IMR-90 (cell line): ENCODE results near the gene HECTD2. TPM values are rescaled to one million over a fixed set of nuclear protein-coding genes. Genes with fewer than 3 reads are reported as not detected.

Source experiments
- ATAC-seq: fragments of 200-7000 bp; cut with Tn5 transposase; 2 replicates; pipeline ENCODE4 v1.9.1; 2020; ENCODE audit warnings: low read depth, mild to moderate bottlenecking, moderate library complexity
- BruUV-seq: library from RNA; stranded (reverse); fragments of 400-500 nt; replicated peaks from 2 replicates; lab custom pipeline; 2021; lab: Mats Ljungman, UMichigan
- CTCF ChIA-PET: fragments of 300-600 bp; formaldehyde crosslinking; extraction: SDS; loops from one replicate; lab custom pipeline; 2021; ENCODE audit warnings: antibody characterized with exemption; lab: Yijun Ruan, JAX
- POLR2A ChIA-PET: fragments of 300-600 bp; sonication (Branson Sonifier 250); formaldehyde crosslinking; loops from one replicate; lab custom pipeline; 2022; ENCODE audit warnings: antibody characterized with exemption; ENCODE audit not compliant: unreplicated experiment; lab: Charles Lee
- DNase-seq: peaks from one replicate; pipeline ENCODE4 v3.0.0; 2013
- H2AFZ ChIP-seq: replicated peaks from 2 replicates; pipeline ENCODE3; 2013; ENCODE audit warnings: low read length, mild to moderate bottlenecking; ENCODE audit not compliant: poor library complexity
- H2AK5ac ChIP-seq: 2 replicates; pipeline ENCODE4 v1.6.1; 2013; ENCODE audit warnings: low read depth, low read length, inconsistent platforms
- H2AK9ac ChIP-seq: replicated peaks from 2 replicates; pipeline ENCODE3; 2013; ENCODE audit warnings: mild to moderate bottlenecking, low read depth, low read length, moderate library complexity; ENCODE audit not compliant: poor library complexity
- H2BK120ac ChIP-seq: 2 replicates; pipeline ENCODE4 v1.6.1; 2013; ENCODE audit warnings: low read depth, low read length, inconsistent platforms
- H2BK15ac ChIP-seq: 3 replicates; pipeline ENCODE4 v1.6.1; 2013; ENCODE audit warnings: low read depth, low read length, inconsistent platforms
- H2BK20ac ChIP-seq: 2 replicates; pipeline ENCODE4 v1.6.1; 2013; ENCODE audit warnings: low read depth, mild to moderate bottlenecking, inconsistent platforms, low read length, moderate library complexity
- H2BK5ac ChIP-seq: 2 replicates; pipeline ENCODE4 v1.6.1; 2013; ENCODE audit warnings: mild to moderate bottlenecking, low read depth, low read length, inconsistent platforms; ENCODE audit not compliant: poor library complexity, severe bottlenecking
- H3K14ac ChIP-seq: replicated peaks from 2 replicates; pipeline ENCODE4 v1.6.1; 2013; ENCODE audit warnings: low read depth, low read length, inconsistent platforms
- H3K18ac ChIP-seq: 2 replicates; pipeline ENCODE4 v1.6.1; 2013; ENCODE audit warnings: low read depth, low read length, control low read depth
- H3K23ac ChIP-seq: 2 replicates; pipeline ENCODE4 v1.6.1; 2013; ENCODE audit warnings: low read depth, low read length, inconsistent platforms
- H3K27ac ChIP-seq: 2 replicates; pipeline ENCODE4 v1.5.1; 2013; ENCODE audit warnings: mild to moderate bottlenecking, control low read depth, low read length; ENCODE audit not compliant: insufficient read depth
- H3K27me3 ChIP-seq: 2 replicates; pipeline ENCODE4 v1.6.1; 2013; ENCODE audit warnings: low read length; ENCODE audit not compliant: control insufficient read depth, insufficient read depth
- H3K36me3 ChIP-seq: 2 replicates; pipeline ENCODE4 v1.6.1; 2013; ENCODE audit warnings: low read length, mixed read lengths; ENCODE audit not compliant: control insufficient read depth, insufficient read depth
- H3K4ac ChIP-seq: 2 replicates; pipeline ENCODE4 v1.6.1; 2013; ENCODE audit warnings: low read depth, low read length, inconsistent platforms
- H3K4me1 ChIP-seq: 2 replicates; pipeline ENCODE4 v1.6.1; 2013; ENCODE audit warnings: low read length, mixed read lengths; ENCODE audit not compliant: control insufficient read depth, insufficient read depth
- H3K4me2 ChIP-seq: 2 replicates; pipeline ENCODE4 v1.6.1; 2013; ENCODE audit warnings: low read depth, mild to moderate bottlenecking, control low read depth, low read length, moderate library complexity
- H3K4me3 ChIP-seq: 2 replicates; pipeline ENCODE4 v1.5.1; 2013; ENCODE audit warnings: low read depth, mild to moderate bottlenecking, control low read depth, low read length, moderate library complexity; ENCODE audit not compliant: insufficient read depth
- H3K56ac ChIP-seq: 2 replicates; pipeline ENCODE4 v1.6.1; 2013; ENCODE audit warnings: low read length, inconsistent platforms; ENCODE audit not compliant: insufficient read depth; ENCODE audit errors: extremely low read depth
- H3K79me1 ChIP-seq, 2 experiments: 2 replicates each; pipeline ENCODE4 v1.6.1; 2013; ENCODE audit warnings: low read length in 2 of 2, inconsistent platforms in 1 of 2, low read depth in 1 of 2
- H3K9ac ChIP-seq: 2 replicates; pipeline ENCODE4 v1.6.1; 2013; ENCODE audit warnings: low read depth, low read length, control low read depth
- H3K9me1 ChIP-seq: 2 replicates; pipeline ENCODE4 v1.6.1; 2013; ENCODE audit warnings: low read length, inconsistent platforms; ENCODE audit not compliant: insufficient read depth
- H3K9me3 ChIP-seq: 2 replicates; pipeline ENCODE4 v1.6.1; 2013; ENCODE audit warnings: low read length; ENCODE audit not compliant: control insufficient read depth, insufficient read depth
- H4K20me1 ChIP-seq: 2 replicates; pipeline ENCODE4 v1.6.1; 2013; ENCODE audit warnings: low read length, inconsistent platforms; ENCODE audit not compliant: insufficient read depth
- H4K5ac ChIP-seq: 2 replicates; pipeline ENCODE4 v1.6.1; 2013; ENCODE audit warnings: mild to moderate bottlenecking, low read depth, low read length, control low read depth
- H4K8ac ChIP-seq, 2 experiments: 2 replicates each; pipeline ENCODE4 v1.6.1; 2013; ENCODE audit warnings: low read depth in 2 of 2, low read length in 2 of 2, control low read depth in 1 of 2, inconsistent platforms in 1 of 2
- H4K91ac ChIP-seq: 2 replicates; pipeline ENCODE4 v1.6.1; 2013; ENCODE audit warnings: low read depth, low read length, inconsistent platforms; ENCODE audit not compliant: insufficient read depth
- BHLHE40 ChIP-seq: fragments of 150-350 bp; IDR thresholded peaks from 2 replicates; pipeline ENCODE4 v1.6.1; 2016; ENCODE audit warnings: mild to moderate bottlenecking, low read depth, low read length
- CEBPB ChIP-seq: IDR thresholded peaks from 2 replicates; pipeline ENCODE4 v1.6.1; 2012; ENCODE audit warnings: low read depth, low read length, improper control_type of control experiment
- CHD1 ChIP-seq: IDR thresholded peaks from 2 replicates; pipeline ENCODE4 v1.6.1; 2012; ENCODE audit warnings: low read depth, low read length, improper control_type of control experiment
- CTCF ChIP-seq: conservative IDR thresholded peaks from 2 replicates; pipeline ENCODE4 v1.5.1; 2012; ENCODE audit warnings: mild to moderate bottlenecking, low read depth, low read length, improper control_type of control experiment
- FOS ChIP-seq: fragments of 150-350 bp; IDR thresholded peaks from 2 replicates; pipeline ENCODE4 v1.6.1; 2016; ENCODE audit warnings: low read depth, low read length
- MAZ ChIP-seq: IDR thresholded peaks from 2 replicates; pipeline ENCODE4 v1.6.1; 2012; ENCODE audit warnings: low read depth, mild to moderate bottlenecking, low read length, improper control_type of control experiment, moderate library complexity, borderline replicate concordance
- NFE2L2 ChIP-seq: fragments of 150-350 bp; IDR thresholded peaks from 2 replicates; pipeline ENCODE4 v1.6.1; 2016; ENCODE audit warnings: low read depth, mild to moderate bottlenecking, low read length
- POLR2A ChIP-seq: IDR thresholded peaks from 2 replicates; pipeline ENCODE4 v1.6.1; 2012; ENCODE audit warnings: mild to moderate bottlenecking, low read depth, low read length
- RCOR1 ChIP-seq: IDR thresholded peaks from 2 replicates; pipeline ENCODE4 v1.6.1; 2012; ENCODE audit warnings: mild to moderate bottlenecking, low read length, improper control_type of control experiment; ENCODE audit not compliant: insufficient replicate concordance
- RFX5 ChIP-seq: IDR thresholded peaks from 2 replicates; pipeline ENCODE4 v1.8.0; 2012; ENCODE audit warnings: low read depth, mild to moderate bottlenecking, low read length, moderate library complexity
- WGBS, 2 experiments: methylation state at CpG; one replicate each; pipeline versions ENCODE4 v1.1.5 to v1.1.7; 2013; ENCODE audit warnings: missing lambda C conversion rate in 2 of 2; ENCODE audit not compliant: insufficient read length in 1 of 2; ENCODE audit errors: extremely low coverage in 2 of 2; 5-methylcytosine and 5-hydroxymethylcytosine counted together
- dilution Hi-C: fragments of 300-500 bp; cut with HindIII; formaldehyde crosslinking; loops from one replicate; pipeline ENCODE4 v1.14.3; 2018; ENCODE audit warnings: low sequenced_read_pairs; ENCODE audit not compliant: unreplicated experiment
- in situ Hi-C: fragments of 300-500 bp; cut with MboI; formaldehyde crosslinking; loops from 3 replicates; pipeline ENCODE4 v1.14.3; 2019; ENCODE audit warnings: low sequenced_read_pairs, inconsistent platforms, mixed read lengths
- intact Hi-C: fragments of 100-400 bp; cut with micrococcal nuclease; formaldehyde crosslinking; loops from 2 replicates; pipeline ENCODE4 v1.10.0; 2022
- polyA plus RNA-seq, 3 experiments: library from polyadenylated mRNA; depleted of rRNA; stranded (reverse); fragments of >200 nt; gene quantifications; 2 replicates each; pipeline ENCODE4 v1.2.3, GENCODE V29; 2012; ENCODE audit warnings: low replicate concordance in 1 of 3
- total RNA-seq: library from RNA; depleted of rRNA; stranded (reverse); fragments of >200 nt; gene quantifications from 2 replicates; pipeline ENCODE4 v1.2.3, GENCODE V29; 2012
- TF ChIP-seq, protein P1 (sequence below): fragments of 150-350 bp; IDR thresholded peaks from 2 replicates; pipeline ENCODE4 v1.6.1; 2016; ENCODE audit warnings: low read depth, mild to moderate bottlenecking, low read length, moderate library complexity, borderline replicate concordance

HECTD2 gene
- total and polyA plus RNA-seq, 2 of the 4 experiments (the other 2 are of a cell fraction): 5.2 to 5.9 TPM

- no peaks in the 10 kb centered on the region for H3K9me1 ChIP-seq
- CTCF ChIA-PET: interaction anchor here (1.2 kb wide), 1 partner anchor 75 kb away, joined by 3 read pairs; the partner anchor contains the start of gene PPP1R3C
- H3K4me3 ChIP-seq: no peak overlapping the region
Measured at GRCh38 chr10:91557651-91558111, 147.5 kb downstream of the HECTD2 start.

More at GRCh38 chr10:91557651-91558111, 147.5 kb downstream of the HECTD2 start:
- Histone ChIP-seq H3K9me3 (no peaks in the 10 kb centered on the region), H3K36me3 (no peaks in the 10 kb centered on the region), H3K23ac (no peak overlapping the region), H2AK9ac (no peak overlapping the region), H4K8ac (no peak overlapping the region), H3K18ac (no peak overlapping the region), H4K20me1 (no peaks in the 10 kb centered on the region), H3K56ac (no peak overlapping the region), H2BK5ac (no peak overlapping the region), H2AFZ (no peak overlapping the region), H3K14ac (no peak overlapping the region), H4K91ac (no peak overlapping the region), H3K27me3 (no peaks in the 10 kb centered on the region), H3K4ac (no peak overlapping the region), H2BK120ac (no peak overlapping the region), H3K9ac (no peak overlapping the region), H2AK5ac (no peak overlapping the region), H4K5ac (no peak overlapping the region), H3K27ac (no peak overlapping the region), H3K4me2 (no peak overlapping the region), H3K79me1 (no peaks in the 10 kb centered on the region), H3K4me1 (peaks cover 3% of the 10 kb centered on the region; the same call in 1 of the 2 replicates), H2BK20ac (no peak overlapping the region), H2BK15ac (no peak overlapping the region)
- ATAC-seq (no peak), DNase-seq (no peak)
- dilution Hi-C loops (no loop called here), in situ Hi-C loops (loop anchor here (10.0 kb wide), 1 partner anchor 137 kb away; no protein-coding TSS in a partner anchor), intact Hi-C loops (no loop called here)
- BruUV-seq: no TSS peak
- POLR2A ChIA-PET: no interaction called here
- no CpG with 5 or more reads among the region's 2 CpGs for WGBS, 2 experiments
- no peak for TF ChIP-seq BHLHE40
- no peak for TF ChIP-seq RCOR1
- TF ChIP-seq CTCF: no peak
- TF ChIP-seq, protein P1, sequence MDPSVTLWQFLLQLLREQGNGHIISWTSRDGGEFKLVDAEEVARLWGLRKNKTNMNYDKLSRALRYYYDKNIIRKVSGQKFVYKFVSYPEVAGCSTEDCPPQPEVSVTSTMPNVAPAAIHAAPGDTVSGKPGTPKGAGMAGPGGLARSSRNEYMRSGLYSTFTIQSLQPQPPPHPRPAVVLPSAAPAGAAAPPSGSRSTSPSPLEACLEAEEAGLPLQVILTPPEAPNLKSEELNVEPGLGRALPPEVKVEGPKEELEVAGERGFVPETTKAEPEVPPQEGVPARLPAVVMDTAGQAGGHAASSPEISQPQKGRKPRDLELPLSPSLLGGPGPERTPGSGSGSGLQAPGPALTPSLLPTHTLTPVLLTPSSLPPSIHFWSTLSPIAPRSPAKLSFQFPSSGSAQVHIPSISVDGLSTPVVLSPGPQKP: no peak
- no peak for TF ChIP-seq RFX5
- no peak for TF ChIP-seq CHD1
- no peak for TF ChIP-seq MAZ
- no peak for TF ChIP-seq FOS
- TF ChIP-seq NFE2L2: no peak
- no peak for TF ChIP-seq POLR2A
- no peak for TF ChIP-seq CEBPB
